Aorta (tissue), 5 donors: Measurements from ENCODE around the gene NDUFB10. TPM values are rescaled to one million over a fixed set of nuclear protein-coding genes. Genes with fewer than 3 reads are reported as not detected.

Source experiments
- ATAC-seq: fragments of 200-7000 bp; cut with Tn5 transposase; one replicate; pipeline ENCODE4 v1.9.1; 2022; ENCODE audit warnings: moderate library complexity; ENCODE audit not compliant: low FRiP score
- DNase-seq, 2 donors: peaks; one replicate each; pipeline ENCODE4 v3.0.0-alpha.2; 2020
- H3K27ac ChIP-seq, 2 donors: one replicate each; pipeline ENCODE4 v1.5.1; 2013; ENCODE audit warnings: low read length in 2 of 2, mild to moderate bottlenecking in 2 of 2, moderate library complexity in 2 of 2, control low read depth in 1 of 2, inconsistent platforms in 1 of 2, low read depth in 1 of 2
- H3K27me3 ChIP-seq, 2 donors: one replicate each; pipeline ENCODE4 v1.6.1; 2013; ENCODE audit warnings: control low read depth in 1 of 2, low read length in 1 of 2, mild to moderate bottlenecking in 1 of 2, moderate library complexity in 1 of 2; ENCODE audit not compliant: insufficient read depth in 2 of 2, control insufficient read depth in 1 of 2
- H3K36me3 ChIP-seq, 2 donors: one replicate each; pipeline ENCODE4 v1.6.1; 2013; ENCODE audit warnings: control low read depth in 1 of 2, low read length in 1 of 2, mild to moderate bottlenecking in 1 of 2; ENCODE audit not compliant: insufficient read depth in 2 of 2, control insufficient read depth in 1 of 2
- H3K4me1 ChIP-seq, 2 donors: one replicate each; pipeline ENCODE4 v1.6.1; 2013; ENCODE audit warnings: low read length in 2 of 2, control low read depth in 1 of 2, mild to moderate bottlenecking in 1 of 2, moderate library complexity in 1 of 2; ENCODE audit not compliant: insufficient read depth in 2 of 2, control insufficient read depth in 1 of 2
- H3K4me3 ChIP-seq, 2 donors: one replicate each; pipeline ENCODE4 v1.5.1; 2013; ENCODE audit warnings: low read length in 2 of 2, control low read depth in 1 of 2, mild to moderate bottlenecking in 1 of 2
- H3K9me3 ChIP-seq: one replicate; pipeline ENCODE4 v1.6.1; 2013; ENCODE audit warnings: mild to moderate bottlenecking, low read length; ENCODE audit not compliant: control insufficient read depth
- WGBS, 2 donors: extraction: QIAGEN DNeasy Blood & Tissue Kit; methylation state at CpG; one replicate each; pipeline ENCODE4 v1.1.7; 2013; 5-methylcytosine and 5-hydroxymethylcytosine counted together
- intact Hi-C, 2 donors: fragments of 100-400 bp; cut with DNase I; formaldehyde crosslinking; loops; one replicate each; pipeline versions ENCODE4 v1.14.2 to v1.15.0; 2022
- polyA plus RNA-seq, 2 donors: library from polyadenylated mRNA; stranded (reverse); fragments of 200-250 nt; gene quantifications; one replicate each; pipeline ENCODE4 v1.2.3, GENCODE V29; 2013
- total RNA-seq, 2 donors: library from RNA; stranded (reverse); fragmentation: NEBNext Ultra II Directional; extraction: Animal tissue kit (Norgen Biotek cat#: 25700); gene quantifications; one replicate each; pipeline ENCODE4 v1.2.1, GENCODE V29; 2021
- donor health status: healthy with polysubstance abuse.
- donor health status: Bipolar disorder and iron deficiency.
- donor health status: DM: no; HTN: no; CAD: no.
- donor health status: DM: no; HTN: no; CAD: no.
- donor health status: DM: yes; HTN: yes; CAD: no.

The NDUFB10 gene
- total and polyA plus RNA-seq, 4 donors, result 80.5 to 268 (median 133) TPM

GRCh38 chr16:1941162-1942046 lies 17.9 kb upstream of the NDUFB10 start:
- no peak overlapping the region for H3K4me3 ChIP-seq
- H3K36me3 ChIP-seq, result peaks cover 0 to 4% of the 10 kb centered on the region in 2 donors
- no peaks in the 10 kb centered on the region for H3K4me1 ChIP-seq
- no peaks in the 10 kb centered on the region for H3K27me3 ChIP-seq
- H3K9me3 ChIP-seq, result no peaks in the 10 kb centered on the region
- peak in 1 of 2 donors; percentile 70 for DNase-seq
- 88% methylated on average over 30 of the region's 30 CpGs for WGBS, 2 donors
- intact Hi-C loops, result no loop called here
- no peak for ATAC-seq
- no peak overlapping the region for H3K27ac ChIP-seq

- intact Hi-C loops, result no loop called here
- peak overlapping the region in 1 of 2 donors; percentile 6 for H3K27ac ChIP-seq
- no peaks in the 10 kb centered on the region for H3K27me3 ChIP-seq
- WGBS, 2 donors, result 7 to 8% methylated on average over 8 to 17 of the region's 17 CpGs
- H3K4me1 ChIP-seq, result no peaks in the 10 kb centered on the region
- no peaks in the 10 kb centered on the region for H3K9me3 ChIP-seq
- H3K4me3 ChIP-seq, result peak overlapping the region; percentile 7 to 64
- peak; percentile 31 for ATAC-seq
- peaks cover 0 to 4% of the 10 kb centered on the region in 2 donors for H3K36me3 ChIP-seq
- peak in 1 of 2 donors; percentile 78 for DNase-seq
Observed at GRCh38 chr16:1942047-1942809, 17.1 kb upstream of the NDUFB10 start.

- Histone ChIP-seq H3K4me1 (no peaks in the 10 kb centered on the region), H3K4me3 (peak within 1 kb of the TSS; percentile 28 to 64), H3K27ac (peak within 1 kb of the TSS in 1 of 2 donors; percentile 6), H3K9me3 (no peaks in the 10 kb centered on the region), H3K27me3 (no peaks in the 10 kb centered on the region), H3K36me3 (peaks cover 0 to 4% of the 10 kb centered on the region in 2 donors)
- 0 to 2% methylated on average over 73 to 77 of the region's 77 CpGs for WGBS, 2 donors
- ATAC-seq (peak; percentile 97), DNase-seq (peak; percentile 100)
- intact Hi-C loops, result no loop called here
Observed at GRCh38 chr16:1942810-1943726, 16.3 kb upstream of the NDUFB10 start, which contains the start of gene MSRB1. Gene MSRB1, minus strand, starts transcription at chr16:1943199. Its CDS starts 43 bp downstream, at chr16:1943156.

GRCh38 chr16:1944612-1945199 lies 14.6 kb upstream of the NDUFB10 start:
- Histone ChIP-seq H3K27ac (no peak overlapping the region), H3K4me1 (no peaks in the 10 kb centered on the region), H3K4me3 (no peak overlapping the region), H3K9me3 (no peaks in the 10 kb centered on the region), H3K36me3 (no peaks in the 10 kb centered on the region), H3K27me3 (no peaks in the 10 kb centered on the region)
- ATAC-seq, result no peak
- intact Hi-C loops, result no loop called here
- WGBS, 2 donors, result 93% methylated on average over 20 to 21 of the region's 21 CpGs
- DNase-seq, result peak in 1 of 2 donors; percentile 60

GRCh38 chr16:1945559-1946391 lies 13.6 kb upstream of the NDUFB10 start:
- Histone ChIP-seq H3K4me1 (no peaks in the 10 kb centered on the region), H3K27ac (no peak overlapping the region), H3K36me3 (no peaks in the 10 kb centered on the region), H3K27me3 (no peaks in the 10 kb centered on the region), H3K4me3 (no peak overlapping the region), H3K9me3 (no peaks in the 10 kb centered on the region)
- WGBS, 2 donors, result 85 to 87% methylated on average over 19 of the region's 19 CpGs
- intact Hi-C loops, result no loop called here
- ATAC-seq (no peak), DNase-seq (peak in 1 of 2 donors; percentile 58)

GRCh38 chr16:1946495-1947368 lies 12.6 kb upstream of the NDUFB10 start:
- 88 to 89% methylated on average over 38 of the region's 38 CpGs for WGBS, 2 donors
- no peaks in the 10 kb centered on the region for H3K4me1 ChIP-seq
- ATAC-seq, result no peak

GRCh38 chr16:1947369-1947670 lies 12.0 kb upstream of the NDUFB10 start:
- DNase-seq, result peak in 1 of 2 donors; percentile 37
- 87 to 90% methylated on average over 9 of the region's 9 CpGs for WGBS, 2 donors
- Histone ChIP-seq H3K9me3 (no peaks in the 10 kb centered on the region), H3K36me3 (no peaks in the 10 kb centered on the region), H3K4me1 (no peaks in the 10 kb centered on the region), H3K27ac (no peak overlapping the region), H3K4me3 (no peak overlapping the region), H3K27me3 (no peaks in the 10 kb centered on the region)
- no peak for ATAC-seq
- intact Hi-C loops, result no loop called here

More at GRCh38 chr16:1946495-1947368, 12.6 kb upstream of the NDUFB10 start:
- Histone ChIP-seq H3K36me3 (no peaks in the 10 kb centered on the region), H3K9me3 (no peaks in the 10 kb centered on the region), H3K27me3 (no peaks in the 10 kb centered on the region), H3K27ac (no peak overlapping the region), H3K4me3 (no peak overlapping the region)
- intact Hi-C loops, result no loop called here
- peak in 1 of 2 donors; percentile 73 for DNase-seq
